Parathyroid adenoma (tissue), 2 donors: Measurements from ENCODE around the gene PDAP1.

ENCODE experiments used
- H2AFZ ChIP-seq: fragments of 300-600 bp; sonication (generic); one replicate; pipeline ENCODE4 v1.7.0; 2017; ENCODE audit warnings: antibody characterized with exemption, mild to moderate bottlenecking
- H3K27ac ChIP-seq: fragments of 300-600 bp; sonication (generic); one replicate; pipeline ENCODE4 v1.7.0; 2017
- H3K27me3 ChIP-seq: fragments of 300-600 bp; sonication (generic); one replicate; pipeline ENCODE4 v1.7.0; 2017; ENCODE audit warnings: low read length; ENCODE audit not compliant: control insufficient read depth, insufficient read depth
- H3K36me3 ChIP-seq: fragments of 300-600 bp; sonication (generic); one replicate; pipeline ENCODE4 v1.7.0; 2017; ENCODE audit warnings: low read length; ENCODE audit not compliant: control insufficient read depth, insufficient read depth
- H3K4me1 ChIP-seq: fragments of 300-600 bp; sonication (generic); one replicate; pipeline ENCODE4 v1.7.0; 2017; ENCODE audit warnings: control low read depth
- H3K4me2 ChIP-seq: fragments of 300-600 bp; sonication (generic); one replicate; pipeline ENCODE4 v1.7.0; 2017; ENCODE audit warnings: low read length
- H3K4me3 ChIP-seq: fragments of 300-600 bp; sonication (generic); one replicate; pipeline ENCODE4 v1.7.0; 2017; ENCODE audit warnings: low read depth, low read length
- H3K79me2 ChIP-seq: fragments of 300-600 bp; sonication (generic); one replicate; pipeline ENCODE4 v1.7.0; 2017; ENCODE audit warnings: control low read depth
- H3K9ac ChIP-seq: fragments of 300-600 bp; sonication (generic); one replicate; pipeline ENCODE4 v1.7.0; 2017; ENCODE audit warnings: mild to moderate bottlenecking
- H3K9me3 ChIP-seq: fragments of 300-600 bp; sonication (generic); one replicate; pipeline ENCODE4 v1.7.0; 2017; ENCODE audit warnings: low read length; ENCODE audit not compliant: control insufficient read depth
- TF ChIP-seq, protein P1 (sequence below): fragments of 300-600 bp; sonication (generic); IDR thresholded peaks from one replicate; pipeline ENCODE4 v1.7.0; 2017; ENCODE audit warnings: antibody characterized with exemption, mild to moderate bottlenecking
- donor health status: primary hyperparathyroidism.

PDAP1 gene

DNA sequence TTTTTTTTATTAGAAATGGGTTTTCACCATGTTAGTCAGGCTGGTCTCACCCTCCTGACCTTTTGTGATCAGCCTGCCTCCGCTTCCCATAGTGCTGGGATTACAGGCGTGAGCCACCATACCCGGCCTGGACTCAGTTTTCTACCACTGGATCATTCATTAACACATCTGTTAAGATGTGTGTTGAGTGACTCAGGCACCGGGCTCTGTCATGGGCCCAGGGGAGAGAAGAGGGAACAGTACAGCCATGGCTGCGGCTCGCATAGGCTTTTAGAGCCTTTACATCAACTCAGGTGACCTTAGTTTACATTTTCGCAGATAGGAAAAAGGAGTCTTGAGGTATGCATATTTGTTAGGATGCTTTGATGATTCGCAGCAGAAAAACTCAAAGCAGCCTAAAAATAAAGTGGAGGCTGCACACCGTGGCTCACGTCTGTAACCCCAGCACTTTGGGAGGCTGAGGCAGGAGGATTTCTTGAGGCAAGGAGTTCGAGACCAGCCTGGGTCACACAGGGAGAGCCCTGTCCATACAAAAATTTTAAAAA is 36.9 kb downstream of the PDAP1 start:
- Histone ChIP-seq H3K27ac (no peak overlapping the region), H3K4me1 (peaks cover 5% of the 10 kb centered on the region), H3K4me2 (no peak overlapping the region)

GRCh38 chr7:99369767-99370391 is 38.5 kb downstream of the PDAP1 start:
- Histone ChIP-seq H3K79me2 (no peaks in the 10 kb centered on the region), H2AFZ (no peak overlapping the region), H3K36me3 (no peaks in the 10 kb centered on the region), H3K9me3 (no peaks in the 10 kb centered on the region), H3K27ac (no peak overlapping the region), H3K4me1 (peaks cover 5% of the 10 kb centered on the region), H3K9ac (no peak overlapping the region), H3K4me3 (no peak overlapping the region), H3K4me2 (no peak overlapping the region), H3K27me3 (no peaks in the 10 kb centered on the region)
- TF ChIP-seq, protein P1, sequence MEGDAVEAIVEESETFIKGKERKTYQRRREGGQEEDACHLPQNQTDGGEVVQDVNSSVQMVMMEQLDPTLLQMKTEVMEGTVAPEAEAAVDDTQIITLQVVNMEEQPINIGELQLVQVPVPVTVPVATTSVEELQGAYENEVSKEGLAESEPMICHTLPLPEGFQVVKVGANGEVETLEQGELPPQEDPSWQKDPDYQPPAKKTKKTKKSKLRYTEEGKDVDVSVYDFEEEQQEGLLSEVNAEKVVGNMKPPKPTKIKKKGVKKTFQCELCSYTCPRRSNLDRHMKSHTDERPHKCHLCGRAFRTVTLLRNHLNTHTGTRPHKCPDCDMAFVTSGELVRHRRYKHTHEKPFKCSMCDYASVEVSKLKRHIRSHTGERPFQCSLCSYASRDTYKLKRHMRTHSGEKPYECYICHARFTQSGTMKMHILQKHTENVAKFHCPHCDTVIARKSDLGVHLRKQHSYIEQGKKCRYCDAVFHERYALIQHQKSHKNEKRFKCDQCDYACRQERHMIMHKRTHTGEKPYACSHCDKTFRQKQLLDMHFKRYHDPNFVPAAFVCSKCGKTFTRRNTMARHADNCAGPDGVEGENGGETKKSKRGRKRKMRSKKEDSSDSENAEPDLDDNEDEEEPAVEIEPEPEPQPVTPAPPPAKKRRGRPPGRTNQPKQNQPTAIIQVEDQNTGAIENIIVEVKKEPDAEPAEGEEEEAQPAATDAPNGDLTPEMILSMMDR, result no peak

More for the DNA sequence above, 36.9 kb downstream of the PDAP1 start:
- H3K4me3 ChIP-seq, result no peak overlapping the region
- no peaks in the 10 kb centered on the region for H3K79me2 ChIP-seq
- no peaks in the 10 kb centered on the region for H3K27me3 ChIP-seq
- no peaks in the 10 kb centered on the region for H3K9me3 ChIP-seq
- TF ChIP-seq, protein P1, result no peak
- no peak overlapping the region for H3K9ac ChIP-seq
- H3K36me3 ChIP-seq, result no peaks in the 10 kb centered on the region
- H2AFZ ChIP-seq, result no peak overlapping the region

DNA sequence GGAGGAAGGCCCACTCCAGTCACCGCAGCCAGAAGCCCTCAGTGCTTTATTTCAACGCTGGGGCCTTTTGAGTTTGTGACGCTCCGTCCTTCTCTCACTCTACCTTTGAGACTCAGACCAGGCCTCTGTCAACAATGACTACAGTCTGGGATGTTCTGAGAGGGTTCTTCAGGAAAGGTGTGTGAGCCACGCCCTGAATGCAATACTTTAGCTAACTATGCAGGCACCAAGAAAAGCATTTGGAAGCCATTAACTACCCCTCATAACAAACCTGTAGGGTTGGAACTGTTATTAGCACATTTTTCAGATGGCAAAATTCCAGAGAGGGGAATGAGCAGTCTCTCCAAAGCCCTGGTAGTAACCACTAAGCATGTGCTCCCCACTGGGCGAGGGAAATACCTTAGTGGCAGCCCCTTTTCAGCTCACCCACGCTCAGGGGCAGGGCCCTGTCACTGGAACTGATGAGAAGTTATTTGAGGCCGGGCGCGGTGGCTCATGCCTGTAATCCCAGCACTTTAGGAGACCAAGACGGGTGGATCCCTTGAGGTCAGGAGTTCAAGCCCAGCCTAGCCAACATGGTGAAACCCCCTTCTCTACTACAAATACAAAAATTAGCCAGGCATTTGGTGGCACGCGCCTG is 39.5 kb downstream of the PDAP1 start:
- TF ChIP-seq, protein P1, result no peak
- Histone ChIP-seq H3K9me3 (no peaks in the 10 kb centered on the region), H3K27ac (no peak overlapping the region), H3K27me3 (no peaks in the 10 kb centered on the region), H3K79me2 (no peaks in the 10 kb centered on the region), H3K4me2 (no peak overlapping the region), H2AFZ (no peak overlapping the region), H3K4me1 (peaks cover 5% of the 10 kb centered on the region), H3K36me3 (no peaks in the 10 kb centered on the region), H3K4me3 (no peak overlapping the region), H3K9ac (no peak overlapping the region)

DNA sequence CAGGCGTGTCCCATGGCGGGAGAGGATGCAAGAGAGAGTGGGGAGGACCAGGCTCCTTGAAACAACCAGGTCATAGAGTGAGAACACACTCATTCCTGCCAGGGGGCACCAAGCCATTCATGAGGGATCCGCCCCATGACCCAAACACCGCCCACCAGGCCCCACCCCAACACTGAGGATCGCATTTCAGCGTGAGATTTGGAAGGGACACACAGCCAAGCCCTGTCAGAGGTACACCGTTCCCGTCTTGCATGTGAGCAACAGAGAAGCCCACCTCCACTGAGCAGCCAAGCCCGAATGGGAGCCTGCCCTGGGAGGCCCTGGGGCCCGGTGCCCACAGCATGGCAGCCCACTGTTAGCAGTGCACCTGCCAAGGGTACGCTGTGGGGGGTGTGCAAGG is 41.8 kb downstream of the PDAP1 start:
- H3K4me3 ChIP-seq, result no peak overlapping the region
- no peaks in the 10 kb centered on the region for H3K9me3 ChIP-seq
- TF ChIP-seq, protein P1, result no peak
- H3K9ac ChIP-seq, result no peak overlapping the region
- H3K27me3 ChIP-seq, result no peaks in the 10 kb centered on the region
- H3K4me1 ChIP-seq, result no peaks in the 10 kb centered on the region
- no peaks in the 10 kb centered on the region for H3K36me3 ChIP-seq
- no peak overlapping the region for H3K4me2 ChIP-seq
- no peak overlapping the region for H3K27ac ChIP-seq
- H2AFZ ChIP-seq, result no peak overlapping the region
- no peaks in the 10 kb centered on the region for H3K79me2 ChIP-seq
